IPS-NIHi11 (cell line): Measurements from ENCODE around the gene ZBTB6.
"Not testable (repeated sequence)": the region's sequence is repeated elsewhere in the genome, so short reads cannot be mapped to it uniquely, and the experiment has no call there.

ENCODE experiments used
- DNase-seq: peaks from one replicate; pipeline ENCODE4 v3.0.0; 2012; ENCODE audit warnings: mixed read lengths, low spot score

ZBTB6 gene

DNA sequence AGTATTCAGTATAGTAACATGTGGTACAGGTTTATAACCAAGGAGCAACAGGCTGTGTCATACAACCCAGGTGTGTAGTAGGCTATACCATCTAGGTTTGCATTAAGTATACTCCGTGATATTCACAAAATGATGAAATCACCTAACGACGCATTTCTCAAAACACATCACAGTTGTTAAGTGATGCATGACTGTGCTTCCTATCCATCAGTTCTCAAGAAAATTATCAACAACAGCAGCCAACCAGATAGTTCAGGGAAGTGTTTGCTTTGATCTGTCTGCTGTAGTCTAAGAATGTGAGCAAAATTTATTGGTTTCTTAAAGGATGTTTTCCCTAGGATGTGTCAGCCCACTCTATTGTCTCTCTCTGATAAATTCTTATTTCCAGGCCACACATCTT is 10.8 kb upstream of the ZBTB6 start:
- no peak for DNase-seq

DNA sequence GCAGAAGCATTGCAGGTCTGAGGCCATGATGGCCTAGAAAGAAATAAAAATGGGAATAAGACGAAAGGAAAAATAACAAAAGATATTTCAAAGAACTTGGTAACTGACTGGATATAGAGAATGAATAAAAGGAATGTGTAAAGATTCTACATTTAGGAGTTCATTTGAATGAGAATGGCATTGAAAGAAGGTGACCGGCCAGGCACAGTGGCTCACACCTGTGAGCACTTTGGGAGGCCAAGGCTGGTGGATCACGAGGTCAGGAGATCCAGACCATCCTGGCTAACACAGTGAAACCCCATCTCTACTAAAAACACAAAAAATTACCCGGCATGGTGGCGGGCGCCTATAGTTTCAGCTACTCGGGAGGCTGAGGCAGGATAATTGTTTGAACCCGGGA is 9.6 kb upstream of the ZBTB6 start:
- DNase-seq, result no peak

DNA sequence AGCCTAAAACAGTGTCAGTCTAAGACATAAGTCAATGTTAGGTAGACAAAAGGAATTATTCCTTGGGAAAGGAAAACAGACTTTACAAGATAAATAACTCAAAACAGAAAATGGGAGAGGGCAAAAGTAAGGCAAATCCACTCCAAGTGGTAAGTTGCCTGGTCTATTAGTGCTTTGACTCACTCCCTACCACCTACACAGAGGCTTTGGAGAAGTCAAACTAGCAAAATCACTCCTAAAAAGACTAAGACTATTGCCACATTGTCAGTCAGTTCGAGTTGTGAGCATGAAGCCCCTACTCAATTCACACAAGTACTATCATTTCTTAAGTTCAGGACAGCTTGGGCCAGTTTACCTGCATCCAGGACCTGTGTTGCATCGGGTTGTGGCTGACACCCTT is 5.2 kb upstream of the ZBTB6 start:
- DNase-seq, result no peak

DNA sequence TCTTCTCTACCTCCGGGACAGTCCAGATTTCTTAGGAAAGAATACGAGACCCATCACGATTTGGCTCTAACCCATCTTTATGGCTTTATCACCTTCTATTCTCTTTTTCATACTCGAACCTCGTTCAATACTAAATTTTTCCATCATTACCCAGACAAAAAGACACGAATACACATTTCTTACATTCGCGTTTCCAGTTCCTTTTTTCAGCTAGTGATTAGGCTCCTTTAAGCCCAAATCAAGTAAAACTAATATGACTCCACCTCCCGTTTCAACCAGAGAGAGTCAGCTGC is 506 bp downstream of the ZBTB6 start:
- no peak for DNase-seq

DNA sequence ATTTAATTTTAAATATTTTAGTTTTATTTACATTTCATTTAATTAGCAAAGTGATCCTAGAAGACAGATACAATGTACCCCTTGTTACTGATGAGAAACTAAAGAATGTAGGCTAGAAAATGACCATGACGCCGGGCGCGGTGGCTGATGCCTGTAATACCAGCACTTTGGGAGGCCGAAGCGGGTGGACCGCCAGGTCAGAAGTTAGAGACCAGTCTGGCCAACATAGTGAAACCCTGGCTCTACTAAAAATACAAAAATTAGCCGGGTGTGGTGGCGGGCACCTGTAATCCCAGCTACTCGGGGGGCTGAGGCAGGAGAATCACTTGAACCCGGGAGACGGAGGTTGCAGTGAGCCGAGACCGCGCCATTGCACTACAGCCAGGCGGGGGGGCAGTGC is 7.0 kb downstream of the ZBTB6 start:
- DNase-seq, result not testable (repeated sequence)

DNA sequence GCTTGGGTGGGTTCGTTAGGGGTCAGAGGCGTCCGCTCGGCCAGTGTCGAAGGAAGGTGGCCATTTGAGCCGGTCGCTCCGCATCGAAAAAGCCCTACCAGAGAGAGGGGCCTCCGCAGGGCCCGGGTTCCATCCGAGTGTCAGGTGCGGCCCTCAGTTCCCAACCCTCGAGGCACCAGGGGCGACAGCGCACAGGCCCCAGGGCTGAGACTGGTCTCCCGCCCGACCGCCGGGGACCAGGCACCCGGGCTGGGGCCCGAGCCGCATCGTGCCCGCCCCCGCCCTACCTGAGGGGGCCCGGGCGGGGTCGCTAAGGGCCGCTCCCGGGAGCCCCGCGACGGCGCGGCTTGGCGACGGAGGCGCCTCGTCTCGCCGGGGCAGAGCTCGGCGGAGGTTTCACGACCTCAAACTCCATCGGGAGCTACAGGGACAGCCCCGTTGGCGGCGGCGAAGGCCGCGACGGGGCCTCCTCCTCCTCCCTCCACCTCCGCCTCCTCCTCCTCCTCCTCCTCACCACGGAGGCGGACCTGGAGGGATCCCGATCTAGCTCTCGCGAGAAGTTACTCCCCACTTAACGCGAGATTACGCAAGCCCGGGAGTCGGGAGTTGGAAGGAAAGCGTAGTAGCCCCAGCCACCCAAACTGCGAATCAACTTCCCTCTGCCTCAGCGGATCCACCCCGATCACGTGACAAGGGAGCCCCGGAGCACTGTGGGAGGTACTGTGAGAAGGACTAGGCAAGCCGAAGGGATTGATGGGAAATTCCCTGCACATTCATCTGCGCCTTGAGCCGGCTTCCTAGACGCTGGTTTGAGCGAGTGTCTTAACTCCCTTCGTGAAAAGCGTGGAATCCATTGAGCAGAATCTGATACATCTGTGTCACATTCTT is 8.1 kb downstream of the ZBTB6 start, which contains the start of gene RC3H2:
Gene RC3H2, minus strand, starts transcription at position 537 of the 888 bp plus-strand sequence. CDS start 7,850 bp downstream, outside the sequence.
- peak; percentile 93 for DNase-seq

DNA sequence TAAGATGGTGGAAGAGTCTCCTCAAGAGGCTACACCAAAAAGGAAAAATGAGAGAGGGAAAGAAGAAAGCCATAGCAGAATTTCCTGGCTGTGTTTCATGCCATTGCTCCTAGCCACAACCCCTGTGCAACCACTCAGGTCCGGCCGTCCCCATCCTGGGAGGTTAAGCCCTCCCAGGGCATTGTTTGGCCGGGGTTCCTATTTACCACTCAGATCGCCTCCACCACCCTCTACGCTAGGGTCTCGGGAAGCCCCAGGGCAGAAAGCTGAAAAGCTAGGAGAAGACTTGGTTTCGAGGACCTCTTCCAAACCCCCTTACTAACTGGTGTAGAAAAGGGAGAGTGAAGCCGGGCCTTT is 8.7 kb downstream of the ZBTB6 start:
- DNase-seq, result peak; percentile 47

DNA sequence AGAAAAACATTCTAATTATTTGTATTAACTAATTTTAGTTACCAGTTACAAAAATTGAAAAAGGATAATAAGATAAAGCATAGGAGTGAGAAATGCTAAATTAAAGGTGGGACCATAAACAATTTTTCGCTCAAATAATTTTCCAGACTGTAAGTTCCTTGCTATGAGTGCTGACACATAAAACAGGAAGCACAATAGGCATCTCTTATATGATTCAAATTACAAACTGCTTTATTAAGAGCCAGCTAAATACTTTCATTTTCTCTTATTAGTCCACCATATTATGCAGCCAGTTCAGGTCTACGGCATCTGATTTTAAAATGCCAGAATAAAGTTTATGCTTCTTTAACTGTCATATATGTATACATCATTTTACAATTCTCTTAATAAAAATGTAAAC is 12.3 kb downstream of the ZBTB6 start:
- no peak for DNase-seq

DNA sequence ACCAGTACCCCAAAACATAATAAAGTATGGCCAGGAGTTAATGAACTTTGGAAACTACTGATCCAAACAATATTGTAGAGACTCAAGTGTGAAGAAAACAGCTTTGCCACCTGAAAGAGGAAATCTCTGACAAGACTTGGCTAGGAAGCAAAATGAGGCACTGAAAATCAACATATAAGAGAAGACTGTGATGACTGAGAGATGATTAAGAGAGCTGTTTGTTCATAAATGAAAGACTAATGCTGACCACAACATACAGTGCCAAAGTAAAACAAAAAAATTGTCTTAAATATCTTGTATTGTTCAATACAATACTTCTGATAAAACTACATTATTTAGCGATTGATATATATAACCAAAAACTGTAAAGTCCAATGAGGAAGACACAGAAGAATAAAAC is 15.2 kb downstream of the ZBTB6 start:
- no peak for DNase-seq

DNA sequence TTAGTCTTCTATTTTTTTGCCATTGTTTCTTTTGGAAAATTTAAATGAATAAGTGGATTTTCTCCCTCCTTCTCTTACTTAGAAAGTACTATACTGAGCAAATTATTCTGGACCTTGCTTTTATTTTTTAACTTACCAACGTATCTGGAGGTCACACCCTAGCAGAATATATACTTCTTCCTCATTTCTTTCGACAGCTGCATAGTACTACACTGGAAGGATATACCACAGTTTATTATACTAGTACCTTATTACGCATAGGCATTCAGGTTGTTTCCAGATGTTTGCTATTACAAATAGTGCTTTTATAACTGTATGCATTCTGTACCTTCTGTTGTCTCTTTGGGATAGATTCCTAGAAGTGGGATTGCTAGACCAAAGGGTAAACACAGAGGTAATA is 24.6 kb downstream of the ZBTB6 start:
- DNase-seq, result no peak

DNA sequence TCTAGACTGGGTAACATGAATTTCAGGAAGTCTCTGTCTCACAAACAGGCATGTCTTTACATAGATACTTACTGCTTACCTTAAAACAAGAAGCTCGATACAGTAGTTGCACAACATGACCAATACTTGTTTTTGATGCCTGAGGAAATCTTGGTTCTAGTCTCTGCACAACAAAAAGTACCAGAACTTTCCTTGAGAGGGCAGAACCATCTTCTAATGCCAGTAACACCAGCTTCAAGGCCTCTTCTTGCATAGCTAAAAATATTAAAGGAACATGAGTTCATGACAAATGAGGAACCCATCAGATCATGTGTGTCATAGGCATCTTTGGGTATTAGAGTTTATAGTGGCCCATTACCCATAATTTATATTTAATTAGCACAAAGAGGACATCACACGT is 30.0 kb downstream of the ZBTB6 start:
- no peak for DNase-seq

DNA sequence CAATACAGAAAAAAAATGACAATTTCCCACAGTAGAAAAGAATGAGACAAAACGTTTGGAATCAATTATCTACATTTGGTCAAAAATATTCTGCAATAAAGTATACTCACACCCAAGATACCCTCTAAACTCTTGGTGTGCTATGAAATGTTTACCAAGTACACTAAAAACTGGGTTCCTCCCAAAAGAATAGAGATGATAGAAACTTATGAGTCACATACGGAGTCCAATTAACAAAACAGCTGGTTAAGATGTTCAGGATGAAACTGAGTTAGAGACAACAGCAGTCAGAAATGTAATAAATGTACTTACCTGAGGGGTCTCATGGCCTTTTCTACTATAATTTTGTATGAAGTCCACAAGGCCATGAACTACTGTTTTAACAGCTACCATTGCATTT is 33.7 kb downstream of the ZBTB6 start:
- no peak for DNase-seq

DNA sequence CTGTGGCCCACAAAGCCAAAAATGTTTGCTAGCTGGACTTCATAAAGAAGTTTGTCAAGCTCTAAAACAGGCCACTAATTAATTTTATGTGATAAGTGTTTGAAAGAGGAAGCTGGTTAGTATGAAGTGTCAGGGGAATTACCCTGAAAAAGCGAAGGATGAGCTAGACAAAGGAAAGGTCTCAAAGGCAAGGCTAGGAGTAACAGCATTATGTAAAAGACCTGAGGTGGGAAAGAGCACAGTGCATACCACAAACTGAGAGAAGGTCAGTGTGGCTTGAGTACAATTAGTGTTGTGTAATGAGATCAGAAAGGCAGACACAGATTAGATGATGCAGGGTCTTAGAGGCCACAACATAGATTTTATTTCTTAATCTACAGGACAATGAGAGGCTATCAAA is 37.6 kb downstream of the ZBTB6 start:
- DNase-seq, result no peak

DNA sequence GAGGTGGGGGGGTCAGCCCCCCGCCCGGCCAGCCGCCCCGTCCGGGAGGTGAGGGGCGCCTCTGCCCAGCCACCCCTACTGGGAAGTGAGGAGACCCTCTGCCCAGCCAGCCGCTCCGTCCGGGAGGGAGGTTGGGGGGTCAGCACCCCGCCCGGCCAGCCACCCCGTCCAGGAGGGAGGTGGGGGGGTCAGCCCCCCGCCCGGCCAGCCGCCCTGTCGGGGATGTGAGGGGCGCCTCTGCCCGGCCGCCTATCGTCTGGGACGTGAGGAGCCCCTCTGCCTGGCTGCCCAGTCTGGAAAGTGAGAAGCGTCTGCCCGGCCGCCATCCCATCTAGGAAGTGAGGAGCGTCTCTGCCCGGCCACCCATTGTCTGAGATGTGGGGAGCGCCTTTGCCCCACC is 45.8 kb downstream of the ZBTB6 start:
- DNase-seq, result not testable (repeated sequence)

DNA sequence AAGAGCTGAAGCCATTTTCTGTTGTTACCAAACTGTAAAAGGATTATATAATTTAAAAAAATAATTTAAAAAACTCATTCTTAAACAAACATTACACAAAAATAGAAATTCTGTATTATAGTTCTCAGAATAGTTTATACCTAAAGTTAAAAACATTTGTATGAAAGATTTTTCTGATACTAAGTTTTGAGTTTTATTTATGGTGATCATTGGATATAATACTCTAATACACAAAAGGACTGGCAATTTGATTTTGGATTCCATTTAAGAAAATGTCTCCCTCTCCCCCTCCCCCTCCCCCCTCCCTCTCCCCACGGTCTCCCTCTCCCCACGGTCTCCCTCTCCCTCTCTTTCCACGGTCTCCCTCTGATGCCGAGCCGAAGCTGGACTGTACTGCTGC is 47.0 kb downstream of the ZBTB6 start:
- DNase-seq, result no peak

DNA sequence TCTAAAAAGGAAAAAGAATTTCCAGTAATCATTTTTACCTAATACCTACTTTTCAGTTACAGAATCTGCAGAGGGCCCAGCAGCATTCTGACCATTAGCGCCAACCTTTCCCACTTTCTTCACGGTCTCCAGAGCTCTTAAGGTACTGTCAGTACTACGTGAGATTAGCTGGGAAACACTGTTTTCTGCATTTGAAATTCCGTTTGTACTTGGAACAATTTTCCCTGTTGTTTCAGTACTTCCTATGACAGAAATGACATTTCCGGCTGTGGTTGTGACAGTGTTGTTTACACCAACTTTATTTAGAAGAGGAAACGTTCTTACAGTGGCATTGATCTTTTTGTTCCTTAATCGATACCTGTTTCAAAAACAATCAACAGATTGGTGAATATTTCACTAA is 47.8 kb downstream of the ZBTB6 start:
- no peak for DNase-seq

DNA sequence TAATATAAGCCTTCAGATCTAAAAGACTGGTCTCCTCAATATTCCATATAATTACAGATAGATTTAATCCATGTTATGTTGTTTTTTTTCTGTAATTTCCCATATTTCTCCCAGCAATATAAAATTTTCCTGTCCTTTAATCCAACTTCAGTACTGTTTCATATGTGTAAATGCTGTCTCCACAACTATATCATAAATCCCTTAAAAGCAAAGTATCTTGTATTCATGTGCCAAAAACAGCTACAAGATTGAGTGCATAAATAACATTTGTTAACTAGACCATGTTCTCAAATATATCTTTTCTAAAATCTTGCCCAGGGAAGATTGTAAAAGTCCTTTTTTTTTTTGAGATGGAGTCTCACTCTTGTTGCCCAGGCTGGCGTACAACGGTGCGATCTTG is 49.7 kb downstream of the ZBTB6 start:
- DNase-seq, result no peak

DNA sequence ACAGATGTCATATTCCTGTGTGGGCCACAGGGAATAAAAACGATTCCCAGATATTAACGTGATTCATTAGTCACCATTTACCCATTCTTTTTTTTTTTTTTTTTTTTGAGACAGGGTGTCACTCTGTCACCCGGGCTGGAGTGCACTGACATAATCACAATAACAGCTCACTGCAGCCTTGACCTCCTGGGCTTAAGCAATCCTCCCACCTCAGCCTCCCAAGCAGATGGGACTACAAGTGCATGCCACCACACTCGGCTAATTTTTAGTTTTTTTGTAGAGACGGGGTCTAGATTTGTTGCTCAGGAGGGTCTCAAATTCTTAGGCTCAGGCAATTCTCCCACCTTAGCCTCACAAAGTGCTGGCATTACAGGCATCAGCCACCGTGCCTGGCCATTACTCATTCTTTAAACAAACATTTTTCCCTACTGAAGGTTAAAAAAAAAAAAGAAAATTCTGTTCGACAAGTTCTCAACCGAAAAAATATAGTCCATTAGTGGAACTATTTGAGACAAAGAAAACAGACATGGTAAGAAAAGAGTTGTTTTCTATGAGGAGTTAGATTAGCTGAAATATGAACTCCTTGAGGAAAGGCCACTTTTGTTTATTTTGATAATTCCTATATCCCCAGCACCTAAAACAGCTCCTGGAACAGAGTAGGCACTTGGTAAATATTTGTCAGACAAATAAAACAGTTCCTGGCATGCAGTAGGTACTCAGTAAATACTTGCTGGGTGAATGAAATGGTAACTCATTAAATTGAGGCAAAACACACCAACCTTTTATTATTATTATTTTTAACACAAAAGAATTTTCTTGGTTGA is 52.6 kb downstream of the ZBTB6 start:
- no peak for DNase-seq
